Activated effector memory CD4-positive, alpha-beta T cell treated with anti-CD3 and anti-CD28 coated beads, Interleukin-2, amount 50 U/mL, for 16 hours (primary cell): ENCODE measurements around the gene GCNT1.
"Not testable (repeated sequence)": the region's sequence is repeated elsewhere in the genome, so short reads cannot be mapped to it uniquely, and the experiment has no call there.

Experiments
- DNase-seq: peaks from one replicate; pipeline ENCODE4 v3.0.0-alpha.2; 2020

Gene GCNT1

GRCh38 chr9:76493496-76493895 is 34.5 kb downstream of the GCNT1 start:
- DNase-seq: not testable (repeated sequence)

- no peak for DNase-seq
Observed at GRCh38 chr9:76500061-76500460, 41.1 kb downstream of the GCNT1 start.

- no peak for DNase-seq
Observed at GRCh38 chr9:76502746-76503145, 43.8 kb downstream of the GCNT1 start.

- DNase-seq: no peak
Observed at GRCh38 chr9:76510041-76510440, 51.1 kb downstream of the GCNT1 start.

GRCh38 chr9:76510446-76510845 is 51.5 kb downstream of the GCNT1 start:
- no peak for DNase-seq

- no peak for DNase-seq
Observed at GRCh38 chr9:76512826-76513225, 53.8 kb downstream of the GCNT1 start.

GRCh38 chr9:76516350-76516749 is 57.4 kb downstream of the GCNT1 start:
- no peak for DNase-seq

GRCh38 chr9:76516871-76517270 is 57.9 kb downstream of the GCNT1 start:
- DNase-seq: no peak

- no peak for DNase-seq
Observed at GRCh38 chr9:76519075-76519835, 60.3 kb downstream of the GCNT1 start.

GRCh38 chr9:76521244-76521681 is 62.3 kb downstream of the GCNT1 start:
- DNase-seq: no peak

- DNase-seq: no peak
Observed at GRCh38 chr9:76521906-76522305, 62.9 kb downstream of the GCNT1 start.

- not testable (repeated sequence) for DNase-seq
Observed at GRCh38 chr9:76523617-76524200, 64.7 kb downstream of the GCNT1 start.

- no peak for DNase-seq
Observed at GRCh38 chr9:76525196-76525595, 66.2 kb downstream of the GCNT1 start.

GRCh38 chr9:76526026-76526425 is 67.0 kb downstream of the GCNT1 start:
- no peak for DNase-seq

- DNase-seq: no peak
Observed at GRCh38 chr9:76528056-76528455, 69.1 kb downstream of the GCNT1 start.

GRCh38 chr9:76528642-76529190 is 69.7 kb downstream of the GCNT1 start:
- DNase-seq: no peak

GRCh38 chr9:76529653-76530052 is 70.7 kb downstream of the GCNT1 start:
- no peak for DNase-seq

GRCh38 chr9:76530458-76531110 is 71.6 kb downstream of the GCNT1 start:
- DNase-seq: no peak

- no peak for DNase-seq
Observed at GRCh38 chr9:76531231-76531780, 72.3 kb downstream of the GCNT1 start.

- not testable (repeated sequence) for DNase-seq
Observed at GRCh38 chr9:76532877-76533276, 73.9 kb downstream of the GCNT1 start.

GRCh38 chr9:76534026-76534425 is 75.0 kb downstream of the GCNT1 start:
- DNase-seq: no peak

- DNase-seq: no peak
Observed at GRCh38 chr9:76537150-76537646, 78.2 kb downstream of the GCNT1 start.

- no peak for DNase-seq
Observed at GRCh38 chr9:76539180-76539579, 80.2 kb downstream of the GCNT1 start.
